Heart left ventricle (tissue), 13 donors: ENCODE measurements around the gene FBXO15.

Experiments used
- CTCF ChIP-seq, 12 donors: fragments of 200-600 bp; sonication (generic) in 4 of 12; IDR thresholded peaks; one replicate each; pipeline versions ENCODE4 v1.5.0 to v1.8.0; 2018 to 2022; ENCODE audit warnings: antibody characterized with exemption in 12 of 12, mild to moderate bottlenecking in 5 of 12
- POLR2A ChIP-seq, 2 donors: fragments of 450-650 bp; IDR thresholded peaks; one replicate each; pipeline ENCODE4 v1.6.1; 2017; ENCODE audit warnings: antibody characterized with exemption in 2 of 2, mild to moderate bottlenecking in 2 of 2, moderate library complexity in 2 of 2
- donor health status: ischemic (EF 13 %, LVEDD 7.1; RV severe dilation, severe dysfunction).
- donor health status: DM: no; HTN: yes; CAD: no.
- donor health status: DM: no; HTN: no; CAD: no.
- donor health status: ischemic (EF 25% LVEDD 6.9; RV normal size, moderate dysfunction).
- donor health status: ischemic (EF 25% LVEDD 5.7; RV mildly dilated, moderate dysfunction).
- donor health status: ischemic (EF 35%, LVEDD 5.7; RV mildly dilated, moderate dysfunction).
- donor health status: nonischemic (EF 11% LVEDD 7.7; RV severe dilation, severe dysfunction).
- donor health status: DM: yes; HTN: yes; CAD: no.
- donor health status: PGD.
- donor health status: ischemic (EF 29% LVEDD 5.4; RV normal size, mild dysfunction).
- donor health status: nonischemic (EF 23%, LVEDD 6.1; RV moderate dilation, normal function).

- no peak for TF ChIP-seq POLR2A (IDR thresholded peaks at IDR 0.05)
- no peak for TF ChIP-seq CTCF (IDR thresholded peaks at IDR 0.05)
Observed at GRCh38 chr18:74083557-74083952, 64.1 kb downstream of the FBXO15 start.
